Vagina (tissue), 2 donors: ENCODE results near the gene PRKCB.

ENCODE experiments used
- POLR2A ChIP-seq, 2 donors: fragments of 450-650 bp; IDR thresholded peaks; one replicate each; pipeline ENCODE4 v1.6.1; 2017; ENCODE audit warnings: antibody characterized with exemption in 2 of 2, mild to moderate bottlenecking in 2 of 2, moderate library complexity in 2 of 2
- POLR2AphosphoS5 ChIP-seq, 2 donors: sonication (generic); formaldehyde crosslinking; IDR thresholded peaks; one replicate each; pipeline ENCODE4 v1.9.0; 2017; ENCODE audit warnings: antibody characterized with exemption in 2 of 2, mild to moderate bottlenecking in 2 of 2, low read depth in 1 of 2; ENCODE audit not compliant: insufficient read depth in 1 of 2
- TF ChIP-seq, protein P1 (sequence below), 3 experiments: fragments of 450-650 bp in 2 of 3; fragments of 200-600 bp in 1 of 3; sonication (generic) in 1 of 3; IDR thresholded peaks; one replicate each; pipeline ENCODE4 v1.5.1; 2017 to 2019; ENCODE audit warnings: antibody characterized with exemption in 3 of 3, mild to moderate bottlenecking in 2 of 3, moderate library complexity in 2 of 3

DNA sequence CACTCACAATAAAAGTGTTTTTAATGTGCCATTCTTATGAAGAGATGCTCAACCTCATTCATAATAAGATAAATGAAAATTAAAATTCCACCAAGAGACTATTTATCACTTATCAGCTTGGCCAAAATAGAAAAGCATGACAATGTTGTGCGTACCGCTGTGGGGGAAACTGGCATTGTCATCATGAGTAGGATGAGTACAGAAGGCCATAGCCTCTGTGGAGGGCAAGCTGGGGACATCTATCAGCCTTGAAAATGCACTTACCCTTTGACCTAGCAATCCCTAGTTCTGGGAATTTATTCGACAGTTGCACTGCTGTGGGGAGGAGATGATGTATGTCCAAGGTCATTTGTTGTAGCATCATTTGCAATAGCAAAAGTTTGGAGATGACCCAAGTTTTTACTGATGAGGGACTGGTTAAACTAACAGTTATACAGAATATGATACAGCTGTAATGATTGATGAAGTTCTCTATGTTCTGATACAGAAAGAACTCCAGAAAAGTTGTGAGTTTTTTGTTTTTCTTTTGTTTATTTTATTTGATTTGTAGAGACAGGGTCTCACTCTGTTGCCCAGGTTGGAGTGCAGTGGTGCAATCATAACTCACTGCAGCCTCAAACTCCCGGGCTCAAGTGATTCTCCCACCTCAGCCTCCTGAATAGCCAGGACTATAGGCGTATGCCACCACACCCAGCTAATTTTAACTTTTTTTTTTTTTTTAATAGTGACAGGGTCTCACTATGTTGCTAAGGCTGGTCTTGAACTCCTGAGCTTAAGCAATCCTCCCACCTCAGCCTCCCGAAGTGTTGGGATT, 13.7 kb upstream of the PRKCB start:
- TF ChIP-seq, protein P1, sequence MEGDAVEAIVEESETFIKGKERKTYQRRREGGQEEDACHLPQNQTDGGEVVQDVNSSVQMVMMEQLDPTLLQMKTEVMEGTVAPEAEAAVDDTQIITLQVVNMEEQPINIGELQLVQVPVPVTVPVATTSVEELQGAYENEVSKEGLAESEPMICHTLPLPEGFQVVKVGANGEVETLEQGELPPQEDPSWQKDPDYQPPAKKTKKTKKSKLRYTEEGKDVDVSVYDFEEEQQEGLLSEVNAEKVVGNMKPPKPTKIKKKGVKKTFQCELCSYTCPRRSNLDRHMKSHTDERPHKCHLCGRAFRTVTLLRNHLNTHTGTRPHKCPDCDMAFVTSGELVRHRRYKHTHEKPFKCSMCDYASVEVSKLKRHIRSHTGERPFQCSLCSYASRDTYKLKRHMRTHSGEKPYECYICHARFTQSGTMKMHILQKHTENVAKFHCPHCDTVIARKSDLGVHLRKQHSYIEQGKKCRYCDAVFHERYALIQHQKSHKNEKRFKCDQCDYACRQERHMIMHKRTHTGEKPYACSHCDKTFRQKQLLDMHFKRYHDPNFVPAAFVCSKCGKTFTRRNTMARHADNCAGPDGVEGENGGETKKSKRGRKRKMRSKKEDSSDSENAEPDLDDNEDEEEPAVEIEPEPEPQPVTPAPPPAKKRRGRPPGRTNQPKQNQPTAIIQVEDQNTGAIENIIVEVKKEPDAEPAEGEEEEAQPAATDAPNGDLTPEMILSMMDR (IDR thresholded peaks at IDR 0.05), result no peak
- TF ChIP-seq POLR2AphosphoS5 (IDR thresholded peaks at IDR 0.05; ENCODE audit: insufficient read depth in 1 of 2, low read depth in 1 of 2) (no peak), POLR2A (IDR thresholded peaks at IDR 0.05) (no peak)
